HPDE6-E6E7 (cell line): Measurements from ENCODE around the gene PUDP.
"Not testable (repeated sequence)": the region's sequence is repeated elsewhere in the genome, so short reads cannot be mapped to it uniquely, and the experiment has no call there.

Experiments used
- DNase-seq: peaks from one replicate; pipeline ENCODE4 v3.0.0; 2011; ENCODE audit warnings: missing footprints; ENCODE audit errors: extremely low spot score

Gene PUDP

DNA sequence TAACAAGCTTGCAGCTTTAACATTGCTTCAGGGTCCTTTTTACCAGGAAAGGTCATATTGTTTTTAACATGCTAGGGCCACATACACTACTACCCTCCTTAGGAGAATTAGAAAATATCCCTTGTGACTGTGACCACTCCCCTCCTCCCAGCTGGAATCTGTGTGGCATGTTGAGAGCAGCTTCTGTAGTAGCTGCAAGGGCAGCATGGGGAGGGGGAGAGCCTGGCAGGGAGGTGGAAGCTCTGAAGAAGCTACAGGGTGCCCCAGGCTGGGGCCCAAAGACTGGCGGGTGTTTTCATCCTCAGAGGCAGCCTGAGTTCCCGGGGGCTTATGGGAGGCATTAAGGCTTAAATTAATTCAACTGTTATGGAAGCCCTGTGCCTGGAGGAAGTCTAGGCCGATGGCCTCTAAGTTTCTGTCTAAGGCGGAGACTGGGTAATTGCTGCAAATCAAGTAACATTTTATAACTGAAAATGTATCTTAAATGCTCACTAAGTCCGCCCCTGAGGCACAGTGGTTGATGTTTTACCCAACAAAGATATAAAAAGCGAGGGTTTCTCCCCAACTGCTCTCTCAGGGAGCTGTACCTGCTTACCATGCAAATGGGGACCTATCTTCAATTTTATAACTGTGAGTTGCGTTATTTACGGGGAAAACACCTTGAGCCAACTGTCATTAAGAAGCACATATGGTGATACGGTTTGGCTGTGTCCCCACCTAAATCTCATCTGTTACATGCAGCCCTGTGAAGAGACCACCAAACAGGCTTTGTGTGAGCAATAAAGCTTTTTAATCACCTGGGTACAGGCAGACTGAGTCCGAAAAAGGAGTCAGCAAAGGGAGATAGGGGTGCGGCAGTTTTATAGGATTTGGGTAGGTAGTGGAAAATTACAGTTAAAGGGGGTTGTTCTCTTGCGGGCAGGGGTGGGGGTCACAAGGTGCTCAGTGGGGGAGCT lies 37.8 kb downstream of the PUDP start:
- DNase-seq: no peak

DNA sequence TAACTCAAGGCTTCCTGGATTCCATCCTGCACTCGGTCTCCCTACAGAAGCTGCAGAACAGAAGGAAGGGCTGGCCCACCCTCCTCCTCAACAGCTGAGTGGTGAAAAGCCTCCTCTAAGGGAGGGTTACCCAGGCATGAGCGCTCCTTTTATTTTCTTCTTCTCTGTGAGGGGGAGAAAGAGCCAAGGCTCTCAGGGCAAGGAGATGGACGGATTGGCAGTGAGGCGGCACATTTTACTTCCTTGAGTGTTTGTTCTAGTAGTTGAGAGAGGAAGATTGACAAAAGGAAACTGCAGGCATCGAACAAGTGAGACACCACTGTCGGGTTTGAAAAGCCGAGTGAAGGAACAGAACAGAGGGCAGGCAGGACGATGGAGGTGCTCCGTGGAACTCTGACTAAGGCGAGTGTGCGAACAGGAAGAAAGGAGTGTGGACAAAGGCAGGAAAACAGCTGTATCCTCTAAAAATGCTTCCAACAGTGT lies 38.9 kb downstream of the PUDP start:
- DNase-seq: no peak

DNA sequence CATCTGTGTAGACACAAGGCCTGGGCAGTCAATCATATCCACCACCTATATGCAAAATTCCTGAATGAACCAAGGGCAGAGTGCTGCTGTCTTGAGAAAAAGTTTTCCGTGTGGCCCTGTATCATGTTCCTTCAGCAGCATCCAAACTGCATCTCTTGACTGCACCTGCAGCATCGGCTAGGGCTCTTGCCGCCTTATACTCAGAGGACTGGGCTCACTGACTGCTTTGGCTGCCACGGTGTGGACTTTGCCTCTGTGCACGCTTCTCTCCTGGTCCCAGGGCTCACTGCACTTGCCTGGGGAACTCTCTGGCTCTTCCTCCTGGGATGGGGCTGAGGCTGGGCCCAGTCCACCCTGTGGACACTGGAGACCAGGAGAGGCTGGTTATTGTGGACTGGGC lies 39.9 kb downstream of the PUDP start:
- no peak for DNase-seq

DNA sequence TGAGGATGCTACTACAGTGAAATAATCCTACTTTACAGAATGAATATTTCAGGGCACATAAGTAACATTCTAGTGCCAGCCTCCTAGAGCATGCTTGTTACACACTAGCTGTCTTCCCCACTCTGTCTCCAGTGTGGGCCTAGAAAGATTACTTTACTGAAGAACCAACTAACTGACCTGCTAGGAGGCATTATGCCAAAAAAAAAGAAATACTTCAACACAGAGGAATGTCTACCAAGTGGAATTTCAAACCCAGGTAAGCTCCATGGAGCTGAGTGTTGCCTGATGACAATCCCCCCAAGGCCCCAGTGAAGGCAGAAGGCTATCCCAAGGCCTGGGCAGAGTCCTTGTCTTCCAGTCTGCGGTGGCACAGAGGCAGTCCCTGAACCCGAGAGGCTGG lies 41.3 kb downstream of the PUDP start:
- no peak for DNase-seq

DNA sequence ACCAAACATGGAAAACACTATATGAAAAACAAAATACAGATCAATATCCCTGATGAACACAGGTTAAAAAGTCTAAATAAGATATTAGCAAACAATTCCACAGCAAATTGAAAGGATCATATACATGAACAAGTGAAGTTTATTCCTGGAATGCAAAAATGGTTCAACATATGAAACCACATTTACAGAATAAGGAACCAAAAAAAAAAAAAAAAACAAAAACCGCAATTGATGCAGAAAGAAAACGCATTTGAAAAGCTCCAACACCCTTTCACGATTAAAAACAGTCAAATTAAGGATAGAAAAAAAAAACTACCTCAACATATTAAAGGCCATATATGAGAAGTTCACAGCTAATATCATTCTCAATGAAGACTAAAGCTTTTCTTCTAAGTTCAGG lies 45.8 kb downstream of the PUDP start:
- no peak for DNase-seq

DNA sequence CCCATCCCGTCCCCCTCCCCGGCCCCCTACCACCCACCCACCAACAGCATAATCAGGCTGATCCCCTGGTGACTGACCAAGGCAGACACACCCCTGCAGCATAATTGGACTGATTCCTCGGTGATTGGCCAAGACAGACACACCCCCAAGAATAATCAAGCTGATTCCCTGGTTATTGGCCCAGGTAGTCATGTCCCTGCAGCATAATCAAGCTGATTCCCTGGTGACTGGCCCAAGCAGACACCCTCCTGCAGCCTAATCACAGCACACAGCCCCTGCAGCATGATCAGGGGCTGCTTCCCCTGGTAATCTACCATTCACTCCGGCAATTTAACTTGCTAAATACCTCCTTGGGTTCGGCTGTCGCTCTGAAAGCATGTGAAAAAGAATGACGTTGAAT lies 47.9 kb downstream of the PUDP start:
- no peak for DNase-seq

DNA sequence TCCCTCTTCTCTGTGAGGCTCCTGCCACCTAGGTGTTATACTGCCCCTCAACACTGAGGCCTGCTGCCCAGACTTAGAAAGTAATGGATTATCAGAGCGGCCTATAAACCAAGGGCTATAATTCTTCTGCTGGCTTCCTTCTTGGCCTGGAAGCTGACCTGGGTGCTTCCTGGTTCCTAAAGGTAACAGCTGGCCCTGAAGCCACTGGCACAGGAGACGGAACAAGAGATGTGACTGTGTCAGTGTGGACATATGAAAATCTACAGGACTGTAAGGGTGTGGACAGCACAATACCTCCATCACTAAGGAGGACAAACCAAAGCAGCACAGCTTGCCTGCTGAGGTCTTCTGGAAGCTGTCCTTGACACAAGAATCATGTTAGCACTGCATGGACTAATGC lies 52.3 kb downstream of the PUDP start:
- DNase-seq: not testable (repeated sequence)

DNA sequence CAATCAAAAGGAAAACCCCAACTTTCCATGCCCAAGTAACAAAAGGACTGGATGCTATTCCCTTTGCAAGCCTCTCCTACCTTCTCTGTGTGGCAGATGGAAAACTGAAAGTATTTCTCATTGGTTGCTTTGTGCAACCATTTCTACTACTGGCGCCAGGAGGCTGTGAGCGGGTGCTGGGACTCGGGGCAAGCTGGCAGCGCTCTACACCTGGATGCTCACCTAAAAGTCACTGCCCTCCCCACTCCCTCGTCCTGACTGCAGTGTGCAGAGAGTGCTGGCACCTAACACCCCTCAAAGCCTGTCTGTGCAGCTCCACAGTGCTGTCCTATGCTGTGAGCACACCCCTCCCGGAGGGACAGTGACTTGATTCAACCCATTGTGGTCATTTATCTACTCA lies 54.6 kb downstream of the PUDP start:
- no peak for DNase-seq

DNA sequence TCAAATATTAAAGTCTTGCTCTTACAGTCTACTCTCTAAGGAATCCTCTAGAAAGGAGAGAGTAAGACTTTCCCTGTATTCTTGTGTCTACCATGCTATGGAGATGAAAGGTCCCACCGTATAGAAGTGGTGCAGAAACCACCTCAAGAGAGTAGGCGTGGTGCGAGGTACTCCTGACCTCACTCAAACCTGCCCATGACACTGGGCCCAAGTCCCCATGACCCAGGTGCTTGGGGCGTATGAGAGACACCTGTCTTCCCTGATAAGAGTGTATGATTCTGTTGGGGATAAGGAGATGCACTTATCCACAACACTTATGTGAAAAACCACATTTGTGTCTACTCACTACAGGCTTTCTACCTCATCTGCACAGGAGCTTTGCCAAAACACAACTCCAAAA lies 55.4 kb downstream of the PUDP start:
- DNase-seq: no peak

DNA sequence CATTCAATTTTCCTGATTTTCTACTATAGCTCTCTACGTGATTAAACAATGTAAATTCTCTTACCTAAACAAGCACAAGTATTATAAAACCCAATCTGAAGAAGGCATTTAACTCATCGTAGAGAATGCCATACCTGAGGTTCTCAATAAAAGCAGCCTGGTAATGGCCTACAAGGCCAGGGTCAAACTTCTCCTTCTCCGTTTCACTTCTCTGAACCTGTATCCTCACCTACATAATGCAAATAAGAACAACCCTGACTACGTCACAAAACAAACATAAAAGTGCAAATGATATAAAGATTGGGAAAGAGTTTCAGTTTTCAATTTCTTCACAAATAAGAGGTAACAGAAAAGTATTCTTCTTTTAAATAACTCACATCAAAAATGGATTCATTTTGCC lies 56.0 kb downstream of the PUDP start:
- no peak for DNase-seq

DNA sequence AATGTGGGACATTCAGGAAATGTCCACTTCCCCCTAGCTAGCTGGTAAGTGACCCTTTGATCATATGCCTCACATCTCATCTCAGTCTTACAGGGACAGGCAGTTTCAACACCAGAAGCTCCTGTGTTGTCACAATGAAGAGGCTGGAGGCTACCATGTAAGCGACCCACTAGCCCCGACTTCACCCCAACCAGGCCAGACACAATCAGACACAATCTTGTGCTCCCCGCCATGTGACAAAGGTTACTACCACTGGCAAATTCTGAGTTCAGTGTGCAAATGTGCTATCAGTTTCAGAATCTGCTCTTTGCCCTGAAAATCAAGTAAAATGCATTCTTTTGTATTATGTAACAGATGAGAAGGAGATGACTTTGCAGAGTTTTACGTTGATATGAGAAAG lies 57.3 kb downstream of the PUDP start:
- DNase-seq: no peak

DNA sequence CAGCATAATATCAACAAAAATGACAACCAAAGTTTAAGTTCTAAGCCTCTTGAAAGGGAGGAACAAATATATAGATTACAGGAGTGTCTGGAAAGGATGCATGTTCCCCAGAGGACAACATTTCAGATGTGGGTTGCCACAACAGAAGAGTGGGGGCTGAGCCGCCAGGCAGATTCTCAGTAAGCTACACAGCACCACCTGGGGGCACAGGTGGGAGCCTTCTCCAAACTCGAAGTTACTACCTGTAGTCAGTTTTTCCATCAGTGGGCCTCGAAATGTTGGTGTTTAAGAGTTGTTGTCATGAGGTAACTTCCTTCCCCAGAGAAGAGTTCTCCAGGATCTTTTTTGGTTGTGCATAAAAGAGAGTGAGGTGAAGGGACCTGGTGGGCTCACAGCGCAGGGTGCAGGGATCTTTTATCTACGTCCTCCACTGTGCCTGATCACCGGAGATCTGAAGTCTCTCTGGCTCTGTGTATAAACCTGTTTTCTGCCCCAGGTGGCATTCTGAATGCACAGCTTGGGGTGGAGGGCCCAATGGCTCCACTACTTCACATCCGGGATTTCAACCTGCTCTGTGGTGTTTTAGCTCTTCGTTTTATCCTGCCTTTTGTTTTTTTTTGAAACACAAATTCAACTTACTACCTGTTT lies 58.9 kb downstream of the PUDP start:
- no peak for DNase-seq

DNA sequence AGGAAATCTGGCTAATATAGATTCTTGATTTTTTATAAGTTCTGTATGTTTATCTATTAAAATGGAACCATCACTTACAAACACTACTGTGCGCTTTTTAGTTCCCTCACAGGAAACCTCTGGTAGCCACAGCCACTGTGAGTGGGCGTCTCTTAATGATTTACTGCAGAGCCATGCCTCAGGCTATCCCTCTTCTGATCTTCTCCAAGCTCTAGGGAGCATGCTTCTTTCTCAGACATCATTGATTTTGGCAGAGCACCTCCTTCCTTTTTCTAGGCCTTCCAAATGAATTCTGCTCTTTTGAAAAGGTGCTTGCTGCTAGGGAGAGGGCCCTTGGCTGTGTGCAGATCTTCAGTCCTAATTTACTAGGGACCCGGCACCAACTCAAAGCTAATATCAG lies 61.6 kb downstream of the PUDP start:
- DNase-seq: no peak

DNA sequence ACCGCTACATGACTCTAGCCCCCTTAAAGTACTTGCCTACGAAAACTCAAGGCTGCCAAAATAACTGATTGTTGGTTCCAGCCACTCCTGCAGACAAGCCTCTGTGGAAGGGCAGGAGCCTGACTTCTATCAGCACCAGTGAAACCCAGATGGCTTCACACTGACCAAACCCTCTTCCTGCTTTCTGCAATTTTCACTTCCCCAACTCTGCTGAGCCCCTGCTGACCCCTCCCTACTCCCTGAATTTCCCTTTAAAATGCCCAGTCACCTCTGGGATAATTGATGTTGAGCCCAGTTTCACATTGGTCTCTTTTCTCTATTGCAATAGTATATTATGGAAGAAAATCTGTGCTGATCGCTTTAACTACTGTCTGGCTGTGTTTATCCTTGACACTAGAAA lies 62.1 kb downstream of the PUDP start:
- no peak for DNase-seq

DNA sequence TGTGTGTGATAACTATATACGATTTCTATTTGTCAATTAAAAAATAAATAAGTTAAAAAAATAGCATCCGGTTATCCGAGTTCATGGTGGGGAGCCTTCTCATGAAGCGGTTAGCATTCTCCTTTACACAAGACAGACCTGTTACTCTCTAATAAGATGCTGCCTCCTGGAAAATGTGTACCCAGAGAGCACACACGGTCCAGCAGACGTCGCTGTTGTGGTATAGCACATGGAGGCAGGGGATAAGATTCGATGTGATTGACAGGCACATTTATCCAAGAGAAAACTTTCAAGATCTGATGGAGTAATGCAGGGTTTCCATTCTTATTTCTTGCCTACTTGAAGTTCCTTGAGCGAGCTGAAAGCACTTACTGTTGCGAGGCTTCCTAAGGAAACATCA lies 63.1 kb downstream of the PUDP start:
- no peak for DNase-seq

DNA sequence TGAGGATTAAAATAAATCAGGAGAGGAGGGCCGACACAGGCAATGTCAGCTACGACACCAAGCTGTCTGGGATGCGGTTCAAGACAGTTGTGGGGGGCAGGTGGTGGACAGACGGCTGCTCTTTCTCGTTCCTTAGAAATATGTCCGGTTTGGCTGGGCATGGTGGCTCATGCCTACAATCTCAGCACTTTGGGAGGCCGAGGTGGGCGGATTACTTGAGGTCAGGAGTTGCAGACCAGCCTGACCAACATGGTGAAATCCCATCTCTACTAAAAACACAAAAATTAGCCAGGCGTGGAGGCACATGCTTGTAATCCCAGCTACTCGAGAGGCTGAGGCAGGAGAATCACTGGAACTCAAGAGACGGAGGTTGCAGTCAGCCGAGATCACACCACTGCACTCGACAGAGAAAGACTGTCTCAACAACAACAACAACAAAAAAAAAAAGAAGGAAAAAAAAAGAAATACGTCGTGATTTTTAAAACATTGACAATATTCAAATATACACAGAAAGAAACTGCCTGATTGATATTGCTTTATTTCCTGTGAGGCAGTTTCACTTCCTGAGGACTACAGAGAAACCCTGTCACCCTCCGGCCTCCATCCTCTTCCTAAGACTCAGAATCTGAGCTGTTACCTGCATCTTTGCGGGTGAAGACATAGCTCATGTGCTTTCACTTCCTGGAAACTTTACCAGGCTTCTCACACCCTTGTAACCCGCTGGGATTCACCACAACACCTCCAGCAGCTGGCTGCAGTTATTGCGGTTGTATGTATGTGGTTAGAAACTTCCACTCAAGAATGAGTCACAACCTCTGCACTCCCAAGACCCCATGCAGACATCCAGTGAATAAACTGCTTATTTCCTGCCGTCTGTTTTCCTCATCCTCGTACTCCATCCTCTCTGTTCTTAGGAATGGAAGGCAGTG lies 64.2 kb downstream of the PUDP start:
- peak; percentile 74 for DNase-seq

DNA sequence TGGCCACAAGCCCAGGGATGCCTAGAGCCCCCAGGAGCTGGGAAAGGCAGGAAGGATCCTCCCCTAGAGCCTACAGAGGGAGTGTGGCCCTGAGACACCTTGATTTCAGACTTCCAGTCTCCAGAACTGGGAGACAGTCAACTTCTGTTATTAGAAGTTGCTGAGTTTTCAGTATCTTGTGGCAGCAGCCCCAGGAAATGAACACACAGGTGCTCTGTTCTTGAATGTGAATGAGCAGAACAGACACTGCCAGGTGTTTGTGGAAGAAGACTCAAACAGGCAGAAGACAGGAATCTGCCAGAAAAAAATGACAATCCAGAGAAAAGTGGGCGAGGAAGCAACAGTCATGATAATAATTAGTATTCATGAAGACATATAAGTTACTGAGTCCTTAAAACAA lies 64.9 kb downstream of the PUDP start:
- no peak for DNase-seq

DNA sequence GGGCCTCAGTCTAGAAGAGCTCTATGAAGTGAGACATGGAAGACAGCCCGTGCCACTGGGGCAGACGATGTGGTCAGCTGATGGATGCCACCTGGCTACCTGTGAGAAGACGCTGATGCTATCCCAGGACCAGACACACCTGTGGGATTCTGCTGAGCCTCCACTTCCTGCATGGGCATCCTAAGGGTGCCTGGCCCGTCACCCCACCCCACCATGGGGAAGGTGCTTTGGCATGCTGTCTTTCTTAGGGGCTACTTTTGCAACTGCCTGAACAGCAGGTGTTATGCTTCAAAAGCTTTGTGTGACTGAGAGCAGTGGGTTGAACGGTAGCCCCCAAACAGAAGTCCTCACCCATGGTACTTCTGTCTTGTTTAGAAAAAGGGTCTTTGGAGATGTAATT lies 65.4 kb downstream of the PUDP start:
- no peak for DNase-seq

DNA sequence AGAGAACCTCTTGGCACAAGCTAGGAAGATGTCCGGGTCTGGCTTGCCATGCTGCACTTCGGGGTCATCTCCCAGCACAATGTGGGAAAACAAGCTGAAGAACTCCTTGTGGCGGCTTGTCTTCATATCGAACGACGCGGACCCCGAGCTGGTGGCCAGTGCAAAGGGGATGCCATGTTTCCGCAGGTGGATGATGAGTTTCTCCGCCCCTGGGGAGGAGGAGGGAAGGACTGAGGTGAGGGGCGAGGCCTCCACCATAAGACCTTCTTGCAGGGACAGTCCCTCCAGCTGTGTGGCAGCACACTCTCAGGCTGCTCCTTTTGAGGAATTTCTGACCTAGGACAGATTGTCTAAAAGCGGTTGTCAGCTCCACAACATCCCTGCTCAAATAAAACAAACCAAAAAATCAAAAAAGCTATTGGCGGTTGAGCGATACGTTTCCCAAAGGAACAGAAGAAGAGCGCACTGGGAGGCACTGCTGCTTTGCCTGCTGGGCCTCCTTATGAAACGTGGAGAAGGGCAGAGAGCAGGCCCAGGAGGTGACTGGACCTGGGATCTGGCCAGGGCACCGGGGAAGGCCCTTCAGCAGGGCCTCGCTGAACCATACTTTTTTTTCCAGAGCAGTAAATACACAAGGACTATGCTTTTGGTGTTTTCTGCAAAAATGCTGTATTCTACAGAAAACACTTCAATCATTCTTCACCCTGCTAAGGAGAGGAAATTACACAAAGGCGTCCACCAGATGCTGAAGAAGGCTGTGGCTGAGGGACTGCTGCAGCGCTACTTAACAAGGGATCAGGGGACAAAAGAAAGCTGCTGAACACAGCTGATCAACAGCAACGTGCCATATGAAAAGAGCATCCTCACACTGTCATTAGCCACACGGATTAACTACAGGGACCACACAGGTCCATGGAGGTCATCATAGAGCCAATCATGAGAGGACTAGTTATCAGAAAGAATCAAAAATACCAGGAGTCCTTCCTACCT lies 70.4 kb downstream of the PUDP start:
- no peak for DNase-seq

DNA sequence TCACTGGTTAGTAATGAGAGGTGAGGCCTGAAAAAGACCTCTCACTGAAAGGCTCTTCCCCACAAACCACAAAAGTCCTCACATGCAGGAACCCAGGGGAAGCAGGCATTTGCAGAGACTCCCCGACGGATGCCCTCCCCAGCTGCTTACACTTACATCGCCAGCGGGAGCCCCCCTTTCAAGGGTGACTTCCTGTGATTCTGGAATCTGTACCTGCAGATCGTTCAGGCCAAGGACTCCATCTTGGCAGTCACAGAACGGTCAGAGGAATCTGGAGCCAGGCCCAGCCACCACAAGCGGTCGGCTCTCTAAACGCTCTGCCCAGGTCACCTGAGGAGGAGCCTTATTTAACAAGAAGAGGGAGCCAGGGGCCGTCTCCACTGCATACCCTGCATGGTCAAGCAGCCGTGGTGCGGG lies 71.7 kb downstream of the PUDP start:
- no peak for DNase-seq

DNA sequence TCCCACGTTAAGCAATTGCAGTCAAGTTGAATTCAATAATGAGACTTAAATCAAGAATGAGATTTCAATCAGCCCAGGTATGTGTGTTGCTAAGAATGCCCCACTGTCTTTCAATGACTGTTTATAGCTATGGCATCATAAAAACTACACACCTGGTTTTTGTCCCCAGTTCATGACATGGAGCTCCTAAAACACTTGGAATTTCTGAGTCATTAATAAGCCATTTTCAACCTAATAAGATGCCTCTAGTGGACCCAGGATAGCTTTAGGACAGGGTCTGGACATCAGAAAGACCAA lies 73.1 kb downstream of the PUDP start:
- no peak for DNase-seq
